ENCODE measurements around the gene APBA2.

APBA2 gene

DNA sequence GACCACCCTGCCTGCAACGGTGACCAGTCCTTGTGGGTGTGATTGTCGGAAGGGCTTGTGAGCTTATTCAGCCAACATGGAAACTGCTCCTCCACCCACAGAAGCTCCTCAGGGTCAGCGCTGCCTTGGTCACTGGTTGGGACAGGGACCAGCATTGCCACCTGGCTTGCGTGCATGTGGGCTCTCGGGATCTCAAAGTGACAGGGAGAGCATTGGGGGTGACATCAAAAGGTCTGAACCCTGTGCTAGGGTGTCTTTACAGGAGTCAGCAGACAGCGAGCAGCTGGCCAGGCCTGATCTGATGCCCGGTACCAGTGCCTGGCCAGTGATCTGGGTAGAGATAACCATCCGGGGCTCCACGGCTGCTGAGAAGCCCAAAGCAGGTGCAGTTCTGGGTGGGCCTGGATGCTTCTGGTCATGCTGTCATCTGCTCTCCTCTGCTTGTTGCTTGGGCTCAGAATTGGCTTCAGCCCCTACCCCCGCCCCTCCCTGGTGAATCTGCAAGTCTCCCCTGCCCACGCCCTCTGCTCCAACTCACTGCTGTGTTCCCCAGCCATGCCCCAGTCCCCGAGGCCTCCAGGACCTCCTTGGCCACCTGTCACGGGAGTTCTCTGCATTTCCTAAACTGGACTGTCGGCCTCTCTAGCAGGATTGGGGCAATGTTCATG, 249.0 kb downstream of the APBA2 start:
- Mint-ChIP-seq H3K4me1 (peaks cover 3% of the 10 kb centered on the region), H3K27ac (no peak overlapping the region), H3K4me3 (no peak overlapping the region), H3K36me3 (no peaks in the 10 kb centered on the region), H3K9me3 (no peaks in the 10 kb centered on the region), H3K27me3 (peaks cover 8% of the 10 kb centered on the region)

DNA sequence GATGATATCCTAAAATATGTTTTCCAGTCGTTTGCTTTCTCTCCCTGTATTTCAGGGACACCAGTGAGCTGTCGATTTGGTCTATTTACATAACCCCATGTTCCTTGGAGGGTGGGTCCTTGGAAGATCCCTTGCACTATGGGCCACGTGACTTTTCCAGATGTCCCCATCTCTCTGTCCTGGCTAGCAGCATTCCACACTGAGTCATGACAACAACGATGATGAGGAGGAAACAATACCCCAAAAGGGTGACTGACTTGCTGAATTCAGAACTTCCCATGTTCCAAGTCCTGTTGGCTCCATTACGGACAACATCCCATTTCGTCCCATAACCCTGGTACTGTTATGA, 249.5 kb downstream of the APBA2 start:
- no peaks in the 10 kb centered on the region for H3K36me3 Mint-ChIP-seq
- peaks cover 10% of the 10 kb centered on the region for H3K27me3 Mint-ChIP-seq
- no peaks in the 10 kb centered on the region for H3K9me3 Mint-ChIP-seq
- no peak overlapping the region for H3K27ac Mint-ChIP-seq
- H3K4me3 Mint-ChIP-seq: no peak overlapping the region
- H3K4me1 Mint-ChIP-seq: peaks cover 8% of the 10 kb centered on the region

DNA sequence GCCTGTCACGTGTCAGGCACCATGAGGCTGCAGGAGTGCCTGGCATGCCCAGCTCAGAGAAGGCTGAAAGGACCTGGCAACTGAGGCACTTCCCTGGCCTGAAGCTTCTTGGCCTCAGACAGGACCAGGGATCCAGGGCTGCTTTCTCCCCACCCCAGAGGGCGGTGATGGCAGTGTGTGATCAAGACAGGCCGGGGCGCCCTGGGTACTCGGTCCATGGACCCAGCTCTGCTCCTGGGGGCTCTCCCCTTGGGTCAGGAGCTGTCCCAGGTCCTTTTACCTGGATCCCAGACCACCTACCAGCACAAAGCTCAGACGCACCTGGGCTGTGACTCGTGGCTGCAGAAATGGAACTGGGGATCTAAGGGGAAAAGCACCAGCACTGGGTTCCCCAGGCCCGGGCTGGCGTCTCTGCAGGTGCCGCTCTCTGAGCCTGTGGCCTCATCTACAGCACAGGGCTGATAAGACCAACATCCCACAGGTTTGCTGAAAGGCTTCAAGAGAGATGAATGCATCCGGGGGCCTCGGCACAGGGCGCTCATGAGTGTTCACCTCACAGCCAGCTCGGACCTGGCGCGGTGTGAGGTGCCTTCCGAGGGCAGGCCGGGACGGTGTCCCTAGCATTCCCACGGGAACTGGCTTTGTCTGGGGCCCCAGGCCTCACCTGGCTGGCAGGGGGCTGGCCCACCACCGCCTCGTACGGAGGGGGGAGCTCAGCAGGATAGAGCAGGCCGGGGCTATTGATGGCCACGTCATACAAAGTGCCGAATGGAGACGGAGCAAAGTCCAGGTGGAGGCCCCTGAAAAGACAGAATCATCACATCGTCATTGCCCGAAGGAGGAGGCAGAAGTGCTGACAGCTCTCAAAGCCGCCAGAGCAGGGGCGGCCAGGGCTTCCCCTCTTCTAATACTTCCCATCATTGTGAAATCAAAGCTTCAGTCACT, 250.2 kb downstream of the APBA2 start:
- Mint-ChIP-seq H3K4me3 (no peak overlapping the region), H3K27me3 (peaks cover 10% of the 10 kb centered on the region), H3K27ac (no peak overlapping the region), H3K9me3 (no peaks in the 10 kb centered on the region), H3K4me1 (peaks cover 8% of the 10 kb centered on the region), H3K36me3 (no peaks in the 10 kb centered on the region)

DNA sequence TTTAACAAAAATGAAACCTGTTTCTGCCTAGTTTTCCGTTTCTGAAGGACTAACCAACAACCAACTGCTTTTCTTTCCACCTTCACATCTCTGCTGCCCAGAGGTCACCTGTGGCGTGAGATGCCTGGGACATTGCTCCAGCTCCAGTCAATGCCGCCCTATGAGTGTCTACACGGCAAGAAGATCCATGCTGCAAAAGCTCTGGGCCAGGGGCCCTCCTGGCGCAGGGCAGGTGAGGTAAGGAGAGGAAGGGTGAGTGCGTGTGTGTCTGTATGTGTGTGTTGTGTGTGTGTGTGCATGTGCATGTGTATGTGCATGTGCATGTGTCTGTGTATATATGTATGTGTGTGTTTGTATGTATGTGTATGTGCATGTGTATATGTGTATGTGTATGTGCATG, 252.5 kb downstream of the APBA2 start:
- peaks cover 15% of the 10 kb centered on the region for H3K27me3 Mint-ChIP-seq

DNA sequence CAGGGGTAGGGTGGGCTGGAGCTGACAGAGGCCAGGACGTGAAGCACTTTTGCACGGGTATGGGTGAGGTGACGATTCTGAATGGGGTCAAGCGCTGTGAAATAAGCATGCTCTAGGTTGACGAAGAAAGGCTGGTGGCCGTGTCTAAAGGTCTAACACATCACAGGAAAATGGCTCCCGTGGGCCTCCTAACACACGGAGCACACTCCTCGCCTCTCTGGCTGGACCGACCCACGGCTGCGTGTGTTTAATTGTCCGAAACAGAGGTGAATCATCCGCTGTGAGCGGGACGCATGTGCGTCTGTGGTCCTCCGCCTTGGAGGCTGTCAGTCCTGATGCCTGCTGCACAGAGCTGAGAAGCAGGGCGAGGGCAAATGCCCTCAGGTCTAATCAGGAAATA, 253.3 kb downstream of the APBA2 start:
- no peaks in the 10 kb centered on the region for H3K36me3 Mint-ChIP-seq
- peaks cover 8% of the 10 kb centered on the region for H3K4me1 Mint-ChIP-seq
- peaks cover 21% of the 10 kb centered on the region for H3K27me3 Mint-ChIP-seq
- no peak overlapping the region for H3K4me3 Mint-ChIP-seq
- H3K27ac Mint-ChIP-seq: no peak overlapping the region
- no peaks in the 10 kb centered on the region for H3K9me3 Mint-ChIP-seq

More for the DNA sequence above, 252.5 kb downstream of the APBA2 start:
- H3K4me3 Mint-ChIP-seq: no peak overlapping the region
- H3K27ac Mint-ChIP-seq: no peak overlapping the region
- peaks cover 8% of the 10 kb centered on the region for H3K4me1 Mint-ChIP-seq
- H3K36me3 Mint-ChIP-seq: no peaks in the 10 kb centered on the region
- H3K9me3 Mint-ChIP-seq: no peaks in the 10 kb centered on the region

DNA sequence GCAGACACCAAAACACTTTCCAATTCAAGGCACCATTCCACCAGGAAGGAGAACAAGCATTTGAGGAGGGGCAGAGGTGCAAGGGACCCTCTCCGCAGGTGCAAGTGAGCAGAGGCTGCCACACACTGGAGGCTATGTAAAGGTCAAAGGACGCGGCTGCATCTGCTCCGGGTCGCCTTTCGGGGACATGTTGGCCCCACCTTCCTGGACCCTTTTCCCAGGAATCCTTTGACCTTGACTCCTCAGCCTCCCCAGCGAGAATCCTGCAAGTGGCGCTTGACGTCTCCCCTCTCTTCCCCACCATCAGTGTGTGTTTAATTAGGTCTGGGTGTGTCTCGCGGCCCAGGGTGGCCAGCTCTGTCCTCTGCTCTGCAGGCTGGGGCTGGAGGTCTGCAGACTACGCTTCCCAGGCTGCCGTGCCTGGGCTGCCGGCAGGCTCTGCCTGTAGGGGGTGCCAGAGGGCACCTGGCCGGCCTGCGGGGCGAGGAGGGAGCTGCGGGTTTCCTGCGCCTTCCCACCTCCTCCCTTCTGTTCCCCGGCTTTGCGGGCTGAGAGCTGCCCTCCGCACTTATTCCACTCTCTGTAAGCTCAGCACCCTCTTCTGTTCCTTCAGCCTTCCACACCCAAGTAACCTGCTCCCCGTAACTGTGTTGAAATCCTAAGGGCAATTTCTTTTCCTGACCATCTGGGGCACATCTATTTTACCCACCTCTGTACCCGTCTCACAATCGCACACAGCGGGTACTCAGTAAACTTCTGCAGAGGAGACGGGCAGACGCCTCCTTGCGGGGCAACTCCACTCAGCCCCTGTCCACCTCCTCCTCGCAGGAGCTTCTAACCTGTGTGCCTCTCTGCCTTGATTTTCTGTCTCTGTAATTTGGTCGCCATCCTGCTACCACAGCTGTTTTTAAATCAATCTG, 254.0 kb downstream of the APBA2 start:
- H3K27me3 Mint-ChIP-seq: peaks cover 22% of the 10 kb centered on the region
- no peaks in the 10 kb centered on the region for H3K9me3 Mint-ChIP-seq
- no peaks in the 10 kb centered on the region for H3K36me3 Mint-ChIP-seq
- H3K4me1 Mint-ChIP-seq: peaks cover 8% of the 10 kb centered on the region
- H3K27ac Mint-ChIP-seq: no peak overlapping the region
- H3K4me3 Mint-ChIP-seq: no peak overlapping the region

DNA sequence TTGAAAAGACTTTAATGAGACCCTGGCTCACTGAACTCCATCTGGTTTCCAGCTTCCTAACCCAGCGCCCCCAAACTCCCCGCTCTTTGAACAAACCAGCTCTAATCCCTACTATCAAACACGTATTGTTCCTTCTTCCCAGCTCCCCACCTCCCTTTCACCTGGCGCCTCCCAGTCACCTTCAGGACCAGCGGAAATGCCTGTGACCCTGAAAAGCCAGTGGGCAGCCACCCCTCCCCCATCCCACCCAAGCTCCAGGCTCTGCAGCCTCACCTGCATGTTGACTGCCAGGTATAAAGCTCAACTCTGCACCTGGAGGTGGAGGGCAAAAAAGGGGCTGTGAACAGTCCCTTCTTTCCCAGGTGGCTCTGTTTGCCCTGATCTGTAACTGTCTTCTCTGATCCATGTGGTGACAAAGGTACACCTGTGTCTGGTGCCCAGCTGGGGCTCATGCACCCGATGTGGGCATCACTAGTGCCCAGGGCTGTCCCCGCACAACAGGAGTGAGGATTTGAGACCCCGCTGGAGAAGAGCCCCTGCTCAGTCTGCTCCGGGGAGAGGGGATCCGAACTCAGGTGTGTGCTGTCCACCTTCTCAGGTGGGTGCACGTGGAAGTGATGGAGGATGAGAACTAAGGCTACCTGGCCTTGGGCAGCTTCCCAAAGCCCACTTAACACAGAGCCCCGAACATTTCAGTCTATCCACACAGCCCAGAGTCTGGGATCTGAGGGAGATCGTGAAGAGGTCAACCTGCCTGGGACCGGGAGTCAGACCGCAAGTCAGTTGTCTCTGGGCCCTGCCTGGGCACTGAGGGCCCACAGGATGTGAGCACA, 254.9 kb downstream of the APBA2 start:
- Mint-ChIP-seq H3K4me3 (no peak overlapping the region), H3K9me3 (no peaks in the 10 kb centered on the region), H3K36me3 (no peaks in the 10 kb centered on the region), H3K4me1 (peaks cover 8% of the 10 kb centered on the region), H3K27ac (no peak overlapping the region), H3K27me3 (peaks cover 22% of the 10 kb centered on the region)

DNA sequence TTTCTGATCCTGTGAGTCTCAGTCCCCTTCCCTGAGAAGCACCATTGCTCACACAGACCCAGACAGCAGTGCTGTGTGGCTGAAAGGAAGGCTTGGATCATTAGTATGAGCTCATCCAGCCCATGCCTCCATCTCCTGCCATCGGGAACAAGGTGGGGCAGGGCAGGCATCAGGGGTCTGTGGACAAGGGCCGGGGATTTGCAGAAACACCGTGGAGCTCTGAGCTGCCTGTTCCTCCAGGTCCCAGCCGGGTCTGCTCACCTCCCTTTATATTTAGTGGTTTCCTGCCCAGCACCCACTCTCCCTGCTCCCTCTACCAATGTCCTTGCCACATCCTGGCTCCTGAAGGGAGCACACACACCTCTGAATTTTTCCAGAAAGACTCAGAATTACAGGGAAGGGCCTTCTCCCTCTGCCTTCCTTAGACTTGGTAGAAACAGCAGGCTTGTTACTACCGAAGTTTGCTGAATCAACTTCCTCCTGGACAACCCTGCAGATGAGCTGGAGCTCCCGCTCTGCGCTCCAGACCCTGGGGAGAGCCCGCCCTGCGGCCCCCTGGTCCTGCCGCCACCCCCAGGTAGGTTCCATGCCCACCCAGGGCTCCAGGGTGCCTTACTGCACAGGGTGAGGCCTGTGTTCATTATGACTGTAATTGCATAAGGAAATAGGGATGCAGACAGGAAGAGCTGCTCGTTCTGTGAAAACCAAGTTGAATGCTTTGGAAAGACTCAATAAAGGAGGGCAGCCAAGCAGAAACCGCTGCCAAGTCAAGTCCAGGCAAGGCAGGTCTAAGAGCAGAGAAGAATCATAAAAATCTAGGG, 255.7 kb downstream of the APBA2 start:
- no peaks in the 10 kb centered on the region for H3K9me3 Mint-ChIP-seq
- H3K27me3 Mint-ChIP-seq: peaks cover 22% of the 10 kb centered on the region
- H3K36me3 Mint-ChIP-seq: no peaks in the 10 kb centered on the region
- no peak overlapping the region for H3K27ac Mint-ChIP-seq
- H3K4me1 Mint-ChIP-seq: peaks cover 8% of the 10 kb centered on the region
- H3K4me3 Mint-ChIP-seq: no peak overlapping the region

DNA sequence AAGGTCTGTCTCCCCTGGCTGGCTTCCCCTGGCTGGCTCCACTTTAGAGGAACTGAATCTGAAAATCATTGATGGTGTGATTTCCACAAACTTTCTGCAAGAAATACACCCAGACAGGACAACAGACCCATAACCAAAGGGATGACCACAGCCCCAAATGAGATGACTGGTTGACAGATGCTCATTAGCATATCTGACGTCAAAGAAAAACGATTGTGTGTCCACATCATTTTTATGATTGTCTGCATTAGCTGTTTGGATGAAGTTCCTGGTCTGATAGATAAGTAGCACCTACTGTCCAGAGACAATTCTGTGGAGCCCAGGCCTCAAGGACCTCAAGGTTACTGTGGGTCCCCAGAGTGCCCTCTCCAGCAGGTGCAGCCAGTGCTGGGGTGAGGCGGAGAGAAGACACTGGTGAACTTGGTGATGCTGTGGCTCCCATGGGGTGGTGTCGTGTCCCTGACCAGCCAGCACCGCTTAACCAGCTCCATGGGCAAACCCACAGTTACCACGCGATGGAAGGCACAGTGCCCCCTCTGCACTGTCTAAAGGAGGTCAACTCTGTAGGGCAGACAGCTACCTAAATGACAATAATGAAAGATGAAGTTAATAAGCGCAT, 256.5 kb downstream of the APBA2 start:
- H3K36me3 Mint-ChIP-seq: no peaks in the 10 kb centered on the region
- no peak overlapping the region for H3K4me3 Mint-ChIP-seq
- peaks cover 8% of the 10 kb centered on the region for H3K4me1 Mint-ChIP-seq
- H3K9me3 Mint-ChIP-seq: no peaks in the 10 kb centered on the region
- no peak overlapping the region for H3K27ac Mint-ChIP-seq
- peaks cover 21% of the 10 kb centered on the region for H3K27me3 Mint-ChIP-seq

DNA sequence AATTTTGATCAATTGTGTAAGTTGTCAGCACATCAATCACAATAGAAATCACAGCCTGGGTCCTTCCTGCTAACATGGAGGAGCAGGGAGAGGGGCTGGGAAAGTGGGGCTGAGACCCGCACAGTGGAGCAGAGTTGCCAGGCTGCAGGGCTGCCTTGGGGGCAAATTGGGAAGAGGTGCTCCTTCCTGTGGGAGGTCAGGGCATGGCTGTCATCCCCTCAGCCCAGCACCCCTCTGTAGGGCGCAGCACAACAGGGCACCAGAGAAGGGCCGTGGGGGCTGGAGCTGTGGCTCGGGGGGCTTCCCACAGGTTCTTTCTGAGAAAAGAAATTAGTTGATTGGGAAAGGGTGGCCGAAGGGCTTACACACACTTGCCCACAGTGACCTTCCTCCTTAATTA, 257.5 kb downstream of the APBA2 start:
- Mint-ChIP-seq H3K36me3 (no peaks in the 10 kb centered on the region), H3K27me3 (peaks cover 21% of the 10 kb centered on the region), H3K4me1 (peaks cover 8% of the 10 kb centered on the region), H3K27ac (no peak overlapping the region), H3K4me3 (no peak overlapping the region), H3K9me3 (no peaks in the 10 kb centered on the region)

DNA sequence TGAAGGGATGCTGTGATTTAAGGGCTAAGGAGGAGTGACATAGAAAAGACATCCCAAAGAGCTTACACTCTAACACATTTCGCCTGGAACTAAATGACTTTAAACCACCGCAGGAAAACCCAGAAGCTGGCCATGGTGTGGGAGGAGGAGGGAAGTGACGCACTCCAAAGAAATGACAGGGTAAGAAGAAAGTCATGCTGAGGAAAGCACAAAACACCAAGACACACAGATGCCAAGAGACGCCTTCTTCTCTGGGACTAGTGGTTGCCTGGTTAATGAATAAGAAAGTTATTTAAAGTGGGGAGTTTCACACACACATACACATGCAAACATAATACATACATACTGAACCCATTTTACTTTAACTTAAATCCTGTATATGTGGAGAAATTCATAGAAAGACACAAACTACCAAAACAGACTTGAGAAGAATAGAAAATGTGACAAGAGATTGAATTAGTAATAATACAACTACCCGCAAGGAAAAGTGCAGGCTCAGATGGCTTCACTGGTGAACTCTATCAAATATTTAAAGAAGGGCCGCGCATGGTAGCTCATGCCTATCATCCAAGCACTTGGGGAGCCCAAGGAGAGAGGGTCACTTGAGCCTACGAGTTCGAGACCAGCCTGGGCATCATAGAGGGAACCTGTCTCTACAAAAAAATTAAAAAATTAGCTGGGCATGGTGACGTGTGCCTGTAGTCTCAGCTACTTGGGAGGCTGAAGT, 258.3 kb downstream of the APBA2 start:
- Mint-ChIP-seq H3K4me3 (no peak overlapping the region), H3K36me3 (no peaks in the 10 kb centered on the region), H3K27ac (no peak overlapping the region), H3K9me3 (no peaks in the 10 kb centered on the region), H3K4me1 (peaks cover 8% of the 10 kb centered on the region), H3K27me3 (peaks cover 17% of the 10 kb centered on the region)

DNA sequence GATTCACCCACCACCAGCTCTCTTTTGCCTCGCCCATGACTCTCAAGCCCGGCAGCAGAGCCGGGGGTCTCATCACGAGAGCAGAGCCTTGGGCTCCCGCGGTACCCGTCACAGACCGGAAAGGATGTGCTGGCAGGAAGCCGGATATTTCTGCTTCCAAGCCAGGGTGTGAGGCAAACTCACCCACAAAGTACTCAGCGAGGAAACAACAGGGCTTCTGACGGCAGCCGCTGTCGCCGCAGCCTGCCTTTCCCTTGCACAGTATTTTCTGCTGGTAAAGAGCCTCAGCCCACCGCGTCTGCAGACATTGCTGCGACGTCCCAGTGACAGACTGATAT, 263.9 kb downstream of the APBA2 start:
- Mint-ChIP-seq H3K9me3 (no peaks in the 10 kb centered on the region), H3K4me3 (no peak overlapping the region), H3K27ac (no peak overlapping the region), H3K36me3 (no peaks in the 10 kb centered on the region), H3K4me1 (no peaks in the 10 kb centered on the region), H3K27me3 (peaks cover 2% of the 10 kb centered on the region)
